Kidney (tissue), 14 donors: ENCODE results near the gene B4GALT7. TPM values are rescaled to one million over a fixed set of nuclear protein-coding genes. Genes with fewer than 3 reads are reported as not detected.

ENCODE experiments used
- DNase-seq, 5 donors: peaks; one replicate each; pipeline ENCODE4 v3.0.0-alpha.2; 2013 to 2020
- FAIRE-seq: peaks from 2 replicates; lab custom pipeline; 2012; peaks lifted over from hg19 to GRCh38; lab: Jason Lieb, UNC
- H3K27ac ChIP-seq, 2 donors: one replicate each; pipeline ENCODE4 v1.7.0; 2013; ENCODE audit warnings: low read depth in 2 of 2, low read length in 2 of 2, inconsistent platforms in 1 of 2
- H3K27me3 ChIP-seq: one replicate; pipeline ENCODE4 v1.7.1; 2013; ENCODE audit warnings: low read length, inconsistent platforms; ENCODE audit not compliant: control insufficient read depth, insufficient read depth
- H3K36me3 ChIP-seq, 3 donors: one replicate each; pipeline versions ENCODE4 v1.7.0 to v1.7.1; 2013; ENCODE audit warnings: low read length in 3 of 3, control low read depth in 1 of 3, inconsistent platforms in 1 of 3; ENCODE audit not compliant: insufficient read depth in 3 of 3, control insufficient read depth in 2 of 3
- H3K4me1 ChIP-seq, 3 donors: one replicate each; pipeline versions ENCODE4 v1.7.0 to v1.7.1; 2013; ENCODE audit warnings: low read length in 3 of 3, inconsistent platforms in 1 of 3, low read depth in 1 of 3; ENCODE audit not compliant: control insufficient read depth in 2 of 3, insufficient read depth in 2 of 3
- H3K4me3 ChIP-seq, 3 donors: one replicate each; pipeline versions ENCODE4 v1.7.0 to v1.8.1; 2013; ENCODE audit warnings: low read length in 3 of 3, control low read depth in 1 of 3, inconsistent platforms in 1 of 3
- H3K9ac ChIP-seq, 3 donors: one replicate each; pipeline versions ENCODE4 v1.7.0 to v1.7.1; 2013; ENCODE audit warnings: low read length in 3 of 3, control low read depth in 1 of 3, inconsistent platforms in 1 of 3
- H3K9me3 ChIP-seq, 3 donors: one replicate each; pipeline versions ENCODE4 v1.7.0 to v1.7.1; 2013; ENCODE audit warnings: low read length in 3 of 3, control low read depth in 1 of 3, inconsistent platforms in 1 of 3; ENCODE audit not compliant: control insufficient read depth in 2 of 3, insufficient read depth in 1 of 3
- intact Hi-C: fragments of 100-400 bp; cut with DNase I; formaldehyde crosslinking; loops from one replicate; pipeline ENCODE4 v1.11.1; 2022
- polyA plus RNA-seq: library from polyadenylated mRNA; stranded (reverse); fragments of 350-450 nt; fragmentation: Illumina TruSeq; extraction: RNeasy Lipid Tissue Mini Kit (QIAGEN cat#74804); gene quantifications from one replicate; pipeline ENCODE4 v1.2.3, GENCODE V29; 2014; ENCODE audit warnings: low read depth, low replicate concordance; ENCODE audit not compliant: insufficient read depth
- total RNA-seq: library from RNA; stranded (reverse); fragmentation: NEBNext Ultra II Directional; extraction: Animal tissue kit (Norgen Biotek cat#: 25700); gene quantifications from one replicate; pipeline ENCODE4 v1.2.1, GENCODE V29; 2021
- TF ChIP-seq, protein P1 (sequence below): IDR thresholded peaks from 3 replicates; pipeline ENCODE4 v1.5.1; 2012; ENCODE audit warnings: mild to moderate bottlenecking, moderate library complexity, borderline replicate concordance; ENCODE audit not compliant: insufficient read depth; ENCODE audit errors: extremely low read depth
- donor health status: control.
- donor health status: control.
- donor health status: control.
- donor health status: control.
- donor health status: control.
- donor health status: DM: yes; HTN: yes; CAD: no.
- donor health status: Normal renal cell carcinoma (clear cell type).

Gene B4GALT7
- total and polyA plus RNA-seq, 2 donors from 2014 or later = 30.7 to 42.6 TPM

- Histone ChIP-seq H3K9me3 (no peaks in the 10 kb centered on the region), H3K27me3 (no peaks in the 10 kb centered on the region), H3K9ac (no peak overlapping the region), H3K36me3 (peaks cover 2 to 33% (median 24%) of the 10 kb centered on the region in 3 donors), H3K4me3 (no peak overlapping the region), H3K4me1 (peaks cover 0 to 11% (median 11%) of the 10 kb centered on the region in 3 donors), H3K27ac (no peak overlapping the region)
- TF ChIP-seq, protein P1, sequence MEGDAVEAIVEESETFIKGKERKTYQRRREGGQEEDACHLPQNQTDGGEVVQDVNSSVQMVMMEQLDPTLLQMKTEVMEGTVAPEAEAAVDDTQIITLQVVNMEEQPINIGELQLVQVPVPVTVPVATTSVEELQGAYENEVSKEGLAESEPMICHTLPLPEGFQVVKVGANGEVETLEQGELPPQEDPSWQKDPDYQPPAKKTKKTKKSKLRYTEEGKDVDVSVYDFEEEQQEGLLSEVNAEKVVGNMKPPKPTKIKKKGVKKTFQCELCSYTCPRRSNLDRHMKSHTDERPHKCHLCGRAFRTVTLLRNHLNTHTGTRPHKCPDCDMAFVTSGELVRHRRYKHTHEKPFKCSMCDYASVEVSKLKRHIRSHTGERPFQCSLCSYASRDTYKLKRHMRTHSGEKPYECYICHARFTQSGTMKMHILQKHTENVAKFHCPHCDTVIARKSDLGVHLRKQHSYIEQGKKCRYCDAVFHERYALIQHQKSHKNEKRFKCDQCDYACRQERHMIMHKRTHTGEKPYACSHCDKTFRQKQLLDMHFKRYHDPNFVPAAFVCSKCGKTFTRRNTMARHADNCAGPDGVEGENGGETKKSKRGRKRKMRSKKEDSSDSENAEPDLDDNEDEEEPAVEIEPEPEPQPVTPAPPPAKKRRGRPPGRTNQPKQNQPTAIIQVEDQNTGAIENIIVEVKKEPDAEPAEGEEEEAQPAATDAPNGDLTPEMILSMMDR = no peak
- intact Hi-C loops = no loop called here
- FAIRE-seq (no peak), DNase-seq (no peak)
Measured at GRCh38 chr5:177595991-177596774, 3.7 kb upstream of the B4GALT7 start.

DNA sequence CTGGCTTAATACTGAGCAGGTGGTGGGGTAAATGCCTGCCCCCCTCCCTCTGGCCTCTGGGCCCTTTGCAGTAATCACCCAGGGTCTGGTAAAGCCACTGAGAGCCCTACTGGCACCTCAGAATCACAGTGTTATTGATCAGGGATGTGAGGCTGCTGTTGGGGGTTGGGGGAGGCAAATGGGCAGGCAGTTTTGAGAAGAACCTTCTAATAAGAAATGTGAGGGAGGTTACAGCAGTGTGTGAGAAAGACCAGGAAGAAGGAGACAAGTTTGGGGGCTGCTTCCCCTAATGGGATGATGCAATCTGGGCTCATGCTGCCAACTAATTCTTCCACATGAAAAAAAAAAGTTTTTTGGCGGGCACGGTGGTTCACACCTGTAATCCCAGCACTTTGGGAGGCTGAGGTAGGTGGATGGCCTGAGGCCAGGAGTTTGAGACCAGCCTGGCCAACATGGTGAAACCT is 3.1 kb upstream of the B4GALT7 start:
- Histone ChIP-seq H3K36me3 (peaks cover 2 to 33% (median 24%) of the 10 kb centered on the region in 3 donors), H3K4me1 (peaks cover 0 to 14% (median 12%) of the 10 kb centered on the region in 3 donors), H3K9ac (no peak overlapping the region), H3K27me3 (no peaks in the 10 kb centered on the region), H3K9me3 (no peaks in the 10 kb centered on the region), H3K4me3 (no peak overlapping the region), H3K27ac (no peak overlapping the region)
- FAIRE-seq (no peak), DNase-seq (no peak)
- TF ChIP-seq, protein P1 = no peak
- intact Hi-C loops = no loop called here

- no peaks in the 10 kb centered on the region for H3K27me3 ChIP-seq
- FAIRE-seq (no peak), DNase-seq (no peak)
- intact Hi-C loops = no loop called here
- H3K9ac ChIP-seq = no peak overlapping the region
- H3K36me3 ChIP-seq = peaks cover 2 to 31% (median 24%) of the 10 kb centered on the region in 3 donors
- H3K4me1 ChIP-seq = peaks cover 0 to 14% (median 12%) of the 10 kb centered on the region in 3 donors
- H3K4me3 ChIP-seq = no peak overlapping the region
- TF ChIP-seq, protein P1 = no peak
- H3K9me3 ChIP-seq = no peaks in the 10 kb centered on the region
- no peak overlapping the region for H3K27ac ChIP-seq
Measured at GRCh38 chr5:177598477-177598876, 1.5 kb upstream of the B4GALT7 start.
